Lung (tissue), 12 donors: ENCODE measurements around the gene PWWP2B. TPM values are rescaled to one million over a fixed set of nuclear protein-coding genes. Genes with fewer than 3 reads are reported as not detected.
A peak's percentile ranks its signal among the peaks of the same experiment; 100 is the strongest.

Source experiments
- ATAC-seq: fragments of 200-7000 bp; cut with Tn5 transposase; one replicate; pipeline ENCODE4 v1.9.1; 2020; ENCODE audit warnings: moderate number of reproducible peaks; ENCODE audit not compliant: insufficient read depth, low FRiP score
- DNase-seq, 3 donors: peaks; one replicate each; pipeline ENCODE4 v3.0.0-alpha.2; 2013 to 2017
- H3K27ac ChIP-seq, 2 donors: one replicate each; pipeline ENCODE4 v1.5.1; 2013; ENCODE audit warnings: mild to moderate bottlenecking in 2 of 2, moderate library complexity in 2 of 2, control low read depth in 1 of 2, inconsistent platforms in 1 of 2, low read depth in 1 of 2, low read length in 1 of 2
- H3K27me3 ChIP-seq, 3 donors: one replicate each; pipeline ENCODE4 v1.5.1; 2013; ENCODE audit warnings: low read length in 2 of 3; ENCODE audit not compliant: control insufficient read depth in 3 of 3, insufficient read depth in 3 of 3
- H3K36me3 ChIP-seq, 4 donors: one replicate each; pipeline ENCODE4 v1.5.1; 2013; ENCODE audit warnings: low read length in 4 of 4, mild to moderate bottlenecking in 1 of 4, moderate library complexity in 1 of 4; ENCODE audit not compliant: control insufficient read depth in 4 of 4, insufficient read depth in 4 of 4
- H3K4me1 ChIP-seq, 5 donors: one replicate each; pipeline ENCODE4 v1.5.1; 2013; ENCODE audit warnings: low read length in 5 of 5, mild to moderate bottlenecking in 2 of 5, moderate library complexity in 1 of 5; ENCODE audit not compliant: control insufficient read depth in 5 of 5, insufficient read depth in 5 of 5
- H3K4me3 ChIP-seq: one replicate; pipeline ENCODE4 v1.5.1; 2013; ENCODE audit warnings: mild to moderate bottlenecking, control low read depth, moderate library complexity
- H3K9ac ChIP-seq, 2 donors: one replicate each; pipeline ENCODE4 v1.5.1; 2013; ENCODE audit warnings: low read length in 2 of 2, control low read depth in 1 of 2; ENCODE audit not compliant: insufficient read depth in 1 of 2
- H3K9me3 ChIP-seq, 4 donors: one replicate each; pipeline ENCODE4 v1.5.1; 2013; ENCODE audit warnings: low read length in 3 of 4, mild to moderate bottlenecking in 1 of 4, moderate library complexity in 1 of 4; ENCODE audit not compliant: control insufficient read depth in 4 of 4, insufficient read depth in 3 of 4
- CTCF ChIP-seq: IDR thresholded peaks from 2 replicates; pipeline ENCODE4 v1.5.1; 2012; ENCODE audit warnings: mild to moderate bottlenecking; ENCODE audit errors: control extremely low read depth, extremely low read depth
- WGBS, 2 donors: extraction: QIAGEN DNeasy Blood & Tissue Kit; methylation state at CpG; one replicate each; pipeline ENCODE4 v1.1.7; 2013; 5-methylcytosine and 5-hydroxymethylcytosine counted together
- polyA plus RNA-seq, 2 donors: library from polyadenylated mRNA; stranded (reverse); fragments of 200-250 nt; gene quantifications; one replicate each; pipeline ENCODE4 v1.2.1, GENCODE V29; 2013
- total RNA-seq, 2 donors: library from RNA; depleted of rRNA in 1 of 2; stranded (reverse); fragments of >200 nt in 1 of 2; gene quantifications; one replicate each; pipeline ENCODE4 v1.2.1, GENCODE V29; 2014 to 2021
- donor health status: control.
- donor health status: control.
- donor health status: Bipolar disorder and iron deficiency.
- donor health status: healthy.
- donor health status: DM: yes; HTN: yes; CAD: no.

PWWP2B gene
- total and polyA plus RNA-seq, 4 donors, result 20.1 to 33.4 (median 21.1) TPM

DNA sequence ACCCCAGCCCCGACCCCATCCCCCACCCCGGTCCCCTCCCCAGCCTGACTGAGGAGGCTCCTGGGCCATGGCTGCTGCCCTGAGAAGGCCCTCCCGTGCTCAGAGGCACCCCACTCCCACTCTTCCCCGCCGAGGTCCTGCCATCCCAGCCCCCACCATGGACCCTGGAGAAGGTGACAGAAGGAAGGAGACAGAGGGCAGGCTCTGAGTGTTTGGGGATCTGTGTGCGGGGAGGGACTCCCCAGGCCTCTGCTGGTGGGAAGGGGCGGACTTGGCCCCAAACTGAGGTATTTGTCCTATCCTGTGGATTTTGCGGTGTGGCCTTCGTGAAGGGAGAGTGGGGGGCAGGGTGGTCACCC is 53.4 kb downstream of the PWWP2B start:
- WGBS, 2 donors, result 78 to 84% methylated on average over 9 of the region's 9 CpGs
- Histone ChIP-seq H3K9me3 (no peaks in the 10 kb centered on the region), H3K4me3 (no peak overlapping the region), H3K36me3 (no peaks in the 10 kb centered on the region), H3K9ac (no peak overlapping the region), H3K27ac (no peak overlapping the region), H3K4me1 (peaks cover 0 to 43% (median 29%) of the 10 kb centered on the region in 5 donors), H3K27me3 (no peaks in the 10 kb centered on the region)
- DNase-seq (no peak), ATAC-seq (no peak)
- TF ChIP-seq CTCF, result no peak

DNA sequence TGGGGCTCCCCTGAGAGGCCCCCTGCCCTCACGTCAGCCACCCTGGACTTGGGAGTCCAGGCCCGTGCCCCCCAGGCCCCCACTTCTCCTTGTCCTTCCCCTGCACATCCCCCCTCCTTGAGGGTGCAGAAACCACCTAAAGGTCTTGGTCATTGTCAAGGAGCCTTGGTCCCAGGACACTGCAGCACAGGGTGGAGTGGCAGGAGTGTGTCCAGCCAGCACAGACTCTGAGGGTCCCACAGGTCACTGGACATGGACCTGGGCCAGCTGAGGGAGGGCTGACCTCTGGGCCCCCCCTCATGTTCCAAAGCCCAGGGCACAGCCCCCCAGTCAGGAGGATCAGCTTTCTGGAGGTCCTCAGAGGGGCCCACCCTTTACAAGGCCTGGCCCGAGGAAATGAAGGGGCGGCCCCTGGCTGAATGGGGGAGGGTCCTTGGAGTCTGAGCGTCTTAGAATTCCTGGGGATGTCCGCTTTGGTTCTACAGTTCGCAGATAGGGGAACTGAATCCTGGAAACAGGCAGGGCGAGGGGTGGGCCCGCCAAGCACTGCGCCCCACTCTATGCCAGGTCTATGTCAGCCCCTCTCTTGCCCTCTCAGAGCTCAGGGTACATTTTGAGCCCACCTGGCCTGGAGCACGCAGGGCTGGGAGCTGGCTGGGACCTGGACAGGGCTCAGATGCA is 54.0 kb downstream of the PWWP2B start:
- Histone ChIP-seq H3K9me3 (no peaks in the 10 kb centered on the region), H3K4me1 (peaks cover 0 to 43% (median 29%) of the 10 kb centered on the region in 5 donors), H3K27me3 (no peaks in the 10 kb centered on the region), H3K36me3 (no peaks in the 10 kb centered on the region), H3K9ac (no peak overlapping the region), H3K4me3 (no peak overlapping the region), H3K27ac (no peak overlapping the region)
- no peak for ATAC-seq
- DNase-seq, result no peak
- 81 to 84% methylated on average over 11 of the region's 11 CpGs for WGBS, 2 donors
- TF ChIP-seq CTCF, result no peak

- Histone ChIP-seq H3K9me3 (no peaks in the 10 kb centered on the region), H3K9ac (no peak overlapping the region), H3K27me3 (no peaks in the 10 kb centered on the region), H3K36me3 (no peaks in the 10 kb centered on the region), H3K4me1 (peaks cover 0 to 38% (median 25%) of the 10 kb centered on the region in 5 donors), H3K4me3 (no peak overlapping the region), H3K27ac (peak overlapping the region in 1 of 2 donors; percentile 53)
- no peak for ATAC-seq
- no peak for TF ChIP-seq CTCF
- WGBS, 2 donors, result 80 to 85% methylated on average over 18 of the region's 18 CpGs
- no peak for DNase-seq
Observed at GRCh38 chr10:132451506-132452215, 54.7 kb downstream of the PWWP2B start.
